ENCODE results near the gene DPM3. TPM values are rescaled to one million over a fixed set of nuclear protein-coding genes. Genes with fewer than 3 reads are reported as not detected.

DPM3 gene
- total and polyA plus RNA-seq, 2 donors (not counting 1 experiment from before 2014, with no cell fraction given): 39.9 to 97.3 TPM

GRCh38 chr1:155186794-155187455, 46.6 kb upstream of the DPM3 start:
- H3K27me3 Mint-ChIP-seq: no peaks in the 10 kb centered on the region
- H3K27me3 ChIP-seq (replicated peaks in 1 of 4; ENCODE audit: control extremely low read depth in 1 of 4, control insufficient read depth in 3 of 4, insufficient read depth in 4 of 4, low read length in 3 of 4): no peaks in the 10 kb centered on the region
- ATAC-seq (ENCODE audit: low read depth): no peak
- POLR2A ChIA-PET: no interaction called here
- H3K4me3 ChIP-seq (ENCODE audit: control extremely low read depth in 1 of 5, extremely low read depth in 1 of 5, insufficient read depth in 1 of 5, low read depth in 2 of 5, low read length in 4 of 5): no peak overlapping the region
- CTCF ChIA-PET: interaction anchor here (1.8 to 2.4 kb wide), 2 partner anchors 13 to 21 kb away, joined by 4 to 11 read pairs; partner anchors contain the start of gene THBS3
- H3K4me2 ChIP-seq (replicated peaks; ENCODE audit: low read depth, low read length, poor library complexity, severe bottlenecking): no peak overlapping the region
- H3K36me3 ChIP-seq (replicated peaks in 1 of 2; ENCODE audit: control extremely low read depth in 1 of 2, control insufficient read depth in 1 of 2, extremely low read depth in 1 of 2, insufficient read depth in 2 of 2, low read length in 1 of 2): no peaks in the 10 kb centered on the region
- no peak overlapping the region for H3K4me3 Mint-ChIP-seq
- peaks cover 28% of the 10 kb centered on the region for H3K4me1 Mint-ChIP-seq
- DNase-seq: no peak
- TF ChIP-seq EZH2 (IDR thresholded peaks at IDR 0.05; ENCODE audit: borderline replicate concordance, insufficient read depth, low read depth, low read length, poor library complexity, severe bottlenecking) (no peak), CTCF (IDR thresholded peaks at IDR 0.05) (no peak)
- H3K27ac ChIP-seq (ENCODE audit: low read length in 2 of 2): no peak overlapping the region
- no peaks in the 10 kb centered on the region for H3K79me2 ChIP-seq (ENCODE audit: control insufficient read depth, insufficient read depth, low read length)
- no peaks in the 10 kb centered on the region for H3K9me3 ChIP-seq (ENCODE audit: control extremely low read depth in 1 of 3, control insufficient read depth in 2 of 3, insufficient read depth in 1 of 3, low read length in 2 of 3)
- intact Hi-C loops (cut with micrococcal nuclease): no loop called here
- 88% methylated on average over 12 of the region's 14 CpGs for WGBS (ENCODE audit: insufficient coverage)
- H2AFZ ChIP-seq (ENCODE audit: insufficient read depth, low read depth, low read length, poor library complexity, severe bottlenecking): no peak overlapping the region
- peaks cover 18 to 31% of the 10 kb centered on the region in 2 donors for H3K4me1 ChIP-seq (ENCODE audit: control insufficient read depth in 2 of 2, insufficient read depth in 2 of 2, low read length in 2 of 2)
- peak overlapping the region; percentile 3 for H3K27ac Mint-ChIP-seq
- no peak overlapping the region for H3K9ac ChIP-seq (ENCODE audit: low read length)
- no peaks in the 10 kb centered on the region for H4K20me1 ChIP-seq (ENCODE audit: control insufficient read depth, insufficient read depth, low read length, poor library complexity, severe bottlenecking)
- H3K9me3 Mint-ChIP-seq (ENCODE audit: insufficient read depth): no peaks in the 10 kb centered on the region

- DNase-seq: no peak
- Mint-ChIP-seq H3K4me1 (peaks cover 28% of the 10 kb centered on the region), H3K9me3 (ENCODE audit: insufficient read depth) (no peaks in the 10 kb centered on the region), H3K27ac (no peak overlapping the region), H3K27me3 (no peaks in the 10 kb centered on the region), H3K4me3 (no peak overlapping the region)
- H4K20me1 ChIP-seq (ENCODE audit: control insufficient read depth, insufficient read depth, low read length, poor library complexity, severe bottlenecking): no peaks in the 10 kb centered on the region
- peak overlapping the region; percentile 59 for H3K4me2 ChIP-seq (replicated peaks; ENCODE audit: low read depth, low read length, poor library complexity, severe bottlenecking)
- no peaks in the 10 kb centered on the region for H3K27me3 ChIP-seq (replicated peaks in 1 of 4; ENCODE audit: control extremely low read depth in 1 of 4, control insufficient read depth in 3 of 4, insufficient read depth in 4 of 4, low read length in 3 of 4)
- no peak overlapping the region for H2AFZ ChIP-seq (ENCODE audit: insufficient read depth, low read depth, low read length, poor library complexity, severe bottlenecking)
- no peak overlapping the region for H3K4me3 ChIP-seq (ENCODE audit: control extremely low read depth in 1 of 5, extremely low read depth in 1 of 5, insufficient read depth in 1 of 5, low read depth in 2 of 5, low read length in 4 of 5)
- ChIA-PET CTCF (interaction anchor here (1.2 to 2.8 kb wide), 5 partner anchors 9 to 38 kb away, joined by 4 to 27 read pairs (median 8); partner anchors contain the start of genes KRTCAP2, THBS3 and TRIM46), POLR2A (interaction anchor here (1.8 to 1.9 kb wide), 2 partner anchors 8 to 37 kb away, joined by 6 to 11 read pairs; no protein-coding TSS in a partner anchor)
- ATAC-seq (ENCODE audit: low read depth): no peak
- intact Hi-C loops (cut with micrococcal nuclease): no loop called here
- H3K79me2 ChIP-seq (ENCODE audit: control insufficient read depth, insufficient read depth, low read length): no peaks in the 10 kb centered on the region
- H3K4me1 ChIP-seq (ENCODE audit: control insufficient read depth in 2 of 2, insufficient read depth in 2 of 2, low read length in 2 of 2): peaks cover 18 to 31% of the 10 kb centered on the region in 2 donors
- no peaks in the 10 kb centered on the region for H3K9me3 ChIP-seq (ENCODE audit: control extremely low read depth in 1 of 3, control insufficient read depth in 2 of 3, insufficient read depth in 1 of 3, low read length in 2 of 3)
- H3K36me3 ChIP-seq (replicated peaks in 1 of 2; ENCODE audit: control extremely low read depth in 1 of 2, control insufficient read depth in 1 of 2, extremely low read depth in 1 of 2, insufficient read depth in 2 of 2, low read length in 1 of 2): no peaks in the 10 kb centered on the region
- 96% methylated on average over 4 of the region's 8 CpGs for WGBS (ENCODE audit: insufficient coverage)
- TF ChIP-seq CTCF (IDR thresholded peaks at IDR 0.05) (no peak), EZH2 (IDR thresholded peaks at IDR 0.05; ENCODE audit: borderline replicate concordance, insufficient read depth, low read depth, low read length, poor library complexity, severe bottlenecking) (no peak)
- H3K27ac ChIP-seq (ENCODE audit: low read length in 2 of 2): peak overlapping the region in 1 of 2 donors; percentile 41
- H3K9ac ChIP-seq (ENCODE audit: low read length): no peak overlapping the region
These were observed 45.9 kb upstream of the DPM3 start for GRCh38 chr1:155186067-155186793.

Data from B cell (primary cell).